NCI-H1436 (cell line): ENCODE data around the gene OMD.
"Not testable (repeated sequence)": the region's sequence is repeated elsewhere in the genome, so short reads cannot be mapped to it uniquely, and the experiment has no call there.

Experiments
- DNase-seq: peaks from one replicate; lab custom pipeline; 2025; lab: John Stamatoyannopoulos, UW

OMD gene

DNA sequence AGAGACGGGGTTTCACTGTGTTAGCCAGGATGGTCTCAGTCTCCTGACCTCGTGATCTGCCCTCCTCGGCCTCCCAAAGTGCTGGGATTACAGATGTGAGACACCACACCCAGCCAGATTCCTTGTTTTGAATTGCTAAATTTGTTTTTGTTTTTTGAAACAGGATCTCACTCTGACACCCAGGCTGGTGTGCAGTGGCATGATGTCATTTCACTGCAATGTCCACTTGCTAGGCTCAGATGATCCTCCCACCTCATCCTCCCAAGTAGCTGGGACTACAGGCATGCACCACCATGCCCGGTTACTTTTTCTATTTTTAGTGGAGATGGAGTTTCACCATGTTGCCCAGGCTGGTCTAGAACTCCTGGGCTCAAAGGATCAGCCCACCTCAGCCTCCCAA lies 13.1 kb downstream of the OMD start:
- DNase-seq, result not testable (repeated sequence)

DNA sequence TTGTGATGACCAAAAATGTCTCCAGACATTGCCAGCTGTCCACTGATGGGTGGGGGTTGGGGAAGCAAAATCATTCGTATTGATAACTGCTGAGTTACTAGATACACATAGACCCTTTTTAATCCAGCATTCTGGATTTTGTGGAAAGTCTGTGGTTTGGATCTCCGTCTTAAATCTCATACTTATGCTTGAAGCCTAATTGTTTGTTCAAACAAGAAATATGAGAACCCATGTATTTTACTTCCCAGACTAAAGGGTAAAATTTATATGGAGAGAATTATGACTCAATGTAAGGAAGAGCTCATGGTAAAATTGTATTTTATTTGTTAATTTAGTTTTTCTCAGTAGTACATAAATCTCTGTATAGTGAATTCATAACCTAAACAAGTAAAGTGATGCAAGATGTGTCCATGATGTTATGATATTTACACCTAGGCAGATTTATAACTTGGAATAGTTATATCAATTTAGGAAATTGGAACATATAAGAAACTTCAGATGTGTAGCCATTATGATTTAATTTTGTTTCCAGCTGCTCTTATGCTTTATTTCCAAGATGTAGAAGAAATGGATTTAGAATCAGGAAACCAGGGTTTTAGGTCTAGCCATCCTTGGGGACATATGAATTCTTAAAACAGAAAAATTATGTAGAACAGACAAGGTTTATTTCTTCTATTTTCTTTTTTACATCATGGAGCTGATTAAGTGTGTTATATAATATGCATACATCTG lies 15.4 kb downstream of the OMD start:
- no peak for DNase-seq

DNA sequence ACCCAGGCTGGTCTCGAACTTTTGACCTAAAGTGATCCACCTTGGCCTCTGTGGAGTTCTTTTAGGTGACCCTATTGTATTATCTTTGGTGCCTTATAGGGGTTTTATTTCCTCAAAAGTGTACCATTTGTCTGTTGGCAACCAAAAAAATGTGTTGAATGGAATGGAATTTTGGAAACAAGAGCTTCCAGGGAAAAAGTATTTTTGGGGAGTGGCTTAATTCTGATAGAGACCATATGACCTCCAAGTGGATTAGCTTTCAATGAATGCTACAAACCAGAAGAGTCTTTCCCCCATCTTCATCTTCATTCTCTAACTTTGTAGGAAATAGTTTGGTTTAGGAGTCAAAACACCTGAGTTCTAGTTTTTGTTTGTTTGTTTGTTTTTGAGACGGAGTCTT lies 16.5 kb downstream of the OMD start:
- no peak for DNase-seq

- no peak for DNase-seq
Measured at GRCh38 chr9:92406477-92406876, 17.8 kb downstream of the OMD start.

GRCh38 chr9:92405818-92406217 lies 18.5 kb downstream of the OMD start:
- DNase-seq, result no peak

GRCh38 chr9:92404042-92404836 lies 20.0 kb downstream of the OMD start, which contains the start of gene OGN:
TSS of gene OGN (minus strand) at chr9:92404578. CDS start at chr9:92403407, 1,171 bp downstream.
- DNase-seq, result no peak

DNA sequence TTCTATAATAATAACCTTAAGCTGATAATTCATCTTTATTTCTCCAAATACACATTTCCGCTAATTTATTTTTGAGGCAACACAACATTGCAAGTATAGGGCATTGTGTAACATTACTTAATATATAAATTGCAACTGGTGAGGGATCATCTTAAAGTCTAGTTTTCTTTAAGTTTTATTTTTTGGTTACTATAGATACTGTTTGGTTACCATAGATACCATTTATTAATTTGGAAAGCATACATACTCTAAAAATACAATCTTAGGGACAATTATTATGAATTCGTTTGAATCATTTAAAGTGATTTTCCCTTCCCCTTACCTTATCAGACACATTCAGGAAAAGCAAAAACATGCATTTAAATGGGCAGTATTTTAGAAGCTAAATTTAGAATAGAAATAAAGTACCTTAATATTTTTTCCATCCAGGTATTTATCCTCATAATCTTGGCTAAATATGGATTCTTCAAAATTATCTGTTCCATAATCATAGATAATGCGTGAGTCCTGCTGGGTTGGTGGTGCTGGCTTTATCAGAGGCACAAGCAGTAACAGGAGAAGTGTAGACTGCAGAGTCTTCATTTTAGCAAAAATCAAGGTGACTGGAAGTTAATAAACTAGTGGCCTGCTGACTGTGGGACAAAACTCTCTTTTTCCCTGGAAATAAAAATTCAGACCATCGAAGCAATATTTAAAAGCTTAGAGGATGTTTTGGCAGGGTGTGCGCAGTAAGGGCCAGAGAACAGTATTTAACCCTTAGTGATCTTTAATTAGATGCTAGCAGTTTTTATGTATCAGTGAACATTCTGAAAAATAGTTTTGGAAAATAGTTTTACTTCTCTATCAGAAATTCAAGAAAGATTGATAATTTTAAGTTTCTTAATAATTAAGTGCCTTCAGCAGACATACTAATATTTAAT lies 21.2 kb downstream of the OMD start:
- DNase-seq, result no peak

GRCh38 chr9:92402360-92402759 lies 21.9 kb downstream of the OMD start:
- no peak for DNase-seq

DNA sequence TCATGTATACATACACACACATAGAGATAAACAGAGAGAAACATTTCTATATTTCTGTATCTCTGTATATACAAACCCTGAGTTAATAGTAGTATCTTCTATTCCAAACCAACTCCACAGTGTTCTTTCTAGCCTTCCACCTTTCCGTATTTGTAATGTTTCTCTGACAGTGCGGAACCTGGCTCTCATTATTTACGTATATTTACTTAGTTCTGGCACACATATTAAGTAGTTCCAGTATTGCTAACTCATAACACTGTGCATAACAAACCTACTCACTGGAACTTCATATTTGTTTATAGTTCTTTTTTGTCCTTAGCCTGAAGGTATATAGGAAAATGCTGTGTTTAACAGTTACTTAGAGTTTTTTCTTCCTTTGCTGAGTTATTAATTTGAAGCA lies 26.4 kb downstream of the OMD start:
- no peak for DNase-seq

- DNase-seq, result no peak
Measured at GRCh38 chr9:92395617-92396016, 28.7 kb downstream of the OMD start.

- no peak for DNase-seq
Measured at GRCh38 chr9:92393686-92394085, 30.6 kb downstream of the OMD start.

- no peak for DNase-seq
Measured at GRCh38 chr9:92392690-92393089, 31.6 kb downstream of the OMD start.

- DNase-seq, result no peak
Measured at GRCh38 chr9:92385953-92386352, 38.3 kb downstream of the OMD start.

DNA sequence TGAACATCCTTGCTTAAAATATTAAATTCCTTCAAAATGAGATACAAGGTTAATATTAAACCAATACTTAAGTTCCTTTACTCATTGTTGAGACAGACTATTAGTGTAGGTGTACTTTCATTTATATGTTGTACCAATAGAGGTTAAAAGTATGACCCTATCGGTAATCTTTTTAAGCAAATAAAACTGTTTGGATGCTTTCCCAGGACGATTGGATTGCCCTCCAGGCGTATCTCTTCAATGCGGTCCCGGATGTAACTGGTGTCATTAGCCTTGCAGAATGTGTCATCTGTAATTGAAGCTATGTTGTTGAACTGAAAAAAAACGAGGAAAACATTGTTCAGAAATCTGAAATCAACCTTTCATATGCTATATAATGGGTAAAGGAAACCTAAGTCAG lies 38.8 kb downstream of the OMD start:
- no peak for DNase-seq

GRCh38 chr9:92385001-92385400 lies 39.3 kb downstream of the OMD start:
- no peak for DNase-seq

- no peak for DNase-seq
Measured at GRCh38 chr9:92384375-92384774, 39.9 kb downstream of the OMD start.

DNA sequence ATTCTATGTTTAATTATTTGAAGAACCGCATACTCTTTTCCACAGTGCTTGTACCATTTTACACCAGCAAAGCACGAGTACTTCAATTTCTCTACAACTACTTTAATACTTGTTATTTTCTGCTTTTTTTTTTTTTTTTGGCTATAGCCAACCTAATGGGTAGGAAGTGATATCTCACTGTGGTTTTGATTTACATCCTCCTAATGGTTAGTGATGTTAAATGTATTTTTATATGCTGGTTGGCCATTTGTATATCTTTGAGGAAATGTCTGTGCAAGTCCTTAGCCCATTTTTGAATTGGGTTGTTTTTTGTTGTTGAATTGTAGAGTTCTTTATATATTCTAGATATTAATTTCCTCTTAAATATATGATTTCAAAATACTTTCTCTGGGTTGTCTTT lies 42.5 kb downstream of the OMD start:
- no peak for DNase-seq

- no peak for DNase-seq
Measured at GRCh38 chr9:92380603-92381002, 43.7 kb downstream of the OMD start.

GRCh38 chr9:92378865-92379560 lies 45.3 kb downstream of the OMD start:
- DNase-seq, result peak; percentile 36

DNA sequence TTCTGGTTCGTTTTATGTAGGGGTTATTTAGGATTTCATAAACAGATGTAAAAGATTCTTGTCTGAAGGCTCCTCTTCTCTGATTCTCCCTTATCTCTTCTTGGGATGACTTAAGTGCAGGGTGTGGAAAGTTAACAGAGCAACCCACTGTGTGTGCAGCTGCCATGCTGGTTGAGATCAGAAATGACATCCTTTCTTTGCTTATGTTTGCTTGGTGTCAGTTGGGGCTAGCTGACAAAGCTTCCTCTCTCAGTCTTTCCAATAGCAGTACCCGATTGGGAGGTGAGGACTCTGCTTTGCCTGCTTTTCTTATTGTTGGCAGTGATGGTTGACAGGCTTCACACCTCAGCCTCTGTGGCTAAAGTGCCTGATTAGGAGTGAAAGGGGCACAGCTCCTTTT lies 46.4 kb downstream of the OMD start:
- no peak for DNase-seq

DNA sequence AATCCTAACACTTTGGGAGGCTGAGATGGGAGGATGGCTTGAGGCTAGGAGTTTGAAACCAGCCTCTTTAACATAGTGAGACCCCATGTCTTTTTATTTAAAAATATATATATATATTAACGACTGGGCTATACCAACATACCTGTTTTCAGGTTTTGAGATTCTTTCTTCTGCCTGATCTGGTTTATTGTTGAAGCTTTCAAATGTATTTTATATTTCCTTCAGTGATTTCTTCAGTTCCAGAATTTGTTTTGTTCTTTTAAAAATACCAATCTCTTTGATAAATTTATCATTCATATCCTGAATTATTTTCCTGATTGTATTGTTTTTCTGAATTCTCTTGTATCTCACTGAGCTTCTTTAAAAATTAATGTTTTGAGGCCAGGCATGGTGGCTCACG lies 51.1 kb downstream of the OMD start:
- DNase-seq, result no peak

- no peak for DNase-seq
Measured at GRCh38 chr9:92369075-92369474, 55.2 kb downstream of the OMD start.
